GM18502 (cell line): ENCODE data around the gene PRKD1.

Experiments used
- ATAC-seq: cut with Tn5 transposase; IDR thresholded peaks from one replicate; pipeline ENCODE4 v1.9.1; 2021; ENCODE audit warnings: mild to moderate bottlenecking; ENCODE audit not compliant: unreplicated experiment, poor library complexity

Gene PRKD1

GRCh38 chr14:29637411-29637810 is 290.2 kb downstream of the PRKD1 start:
- no peak for ATAC-seq

DNA sequence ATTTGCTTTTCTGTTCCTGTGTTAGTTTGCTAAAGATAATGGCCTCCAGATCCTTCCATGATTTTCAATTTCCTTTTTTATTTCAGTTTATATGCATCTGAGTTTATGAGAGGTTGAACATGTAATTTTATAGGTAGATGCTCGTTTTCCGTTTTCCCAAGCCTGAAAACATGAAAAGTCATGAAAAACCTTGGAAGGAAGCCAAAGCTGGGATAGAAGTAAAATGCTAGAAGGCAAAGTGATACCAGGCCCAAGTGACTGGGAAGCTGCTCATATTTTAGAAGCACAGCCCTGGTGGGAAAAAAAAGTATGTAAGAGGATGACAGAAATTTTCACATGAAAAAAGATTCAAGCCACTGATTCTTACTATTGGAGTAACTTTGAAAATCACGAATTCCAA is 290.8 kb downstream of the PRKD1 start:
- ATAC-seq = no peak

DNA sequence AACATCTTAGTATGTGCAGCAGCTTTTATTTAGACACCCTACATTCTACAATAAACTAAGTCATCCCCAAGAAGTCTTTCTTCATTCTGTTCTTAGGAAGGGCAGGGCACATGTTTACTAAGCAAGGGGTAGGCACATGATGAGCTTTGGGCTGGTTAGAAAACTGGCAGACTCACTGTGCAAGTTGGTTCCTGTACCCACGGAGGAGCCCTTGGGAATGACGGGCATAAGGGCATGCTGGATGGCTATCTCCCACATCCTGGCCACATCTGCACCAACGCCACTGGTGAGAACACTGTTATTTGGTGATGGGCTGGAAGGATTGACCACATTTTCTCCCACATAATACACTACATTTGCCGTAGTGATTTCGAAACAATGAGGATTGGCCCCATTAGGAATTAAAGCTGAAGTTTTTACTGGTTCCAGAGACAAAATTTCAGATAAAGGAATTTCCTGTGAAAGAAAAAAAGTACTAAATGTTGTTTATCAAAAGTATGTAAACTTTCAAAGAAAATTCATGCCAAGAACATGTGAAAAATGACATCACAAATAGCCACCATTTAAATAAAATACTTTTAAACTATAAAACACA is 297.0 kb downstream of the PRKD1 start:
- no peak for ATAC-seq

- no peak for ATAC-seq
Measured at GRCh38 chr14:29629839-29630238, 297.8 kb downstream of the PRKD1 start.

DNA sequence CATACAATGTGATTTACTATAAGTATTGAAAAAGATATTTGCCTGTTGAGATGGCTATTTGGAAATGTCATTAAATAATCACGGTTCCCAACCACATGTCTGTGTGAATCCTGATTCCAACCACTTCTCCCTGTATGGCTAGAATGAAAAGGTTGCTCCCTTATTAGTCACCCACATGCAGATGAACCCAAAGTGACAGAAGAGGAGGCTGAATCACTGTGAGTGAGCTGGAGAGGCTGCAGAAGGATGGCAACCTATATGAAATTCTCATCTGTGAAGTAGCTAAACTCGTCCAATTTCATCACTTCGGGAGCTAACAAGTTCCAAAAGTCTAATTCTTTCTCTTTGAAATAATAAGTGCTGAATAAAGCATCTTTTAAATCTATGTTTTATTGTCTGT is 300.5 kb downstream of the PRKD1 start:
- ATAC-seq = no peak

GRCh38 chr14:29618323-29619067 is 309.2 kb downstream of the PRKD1 start:
- ATAC-seq = no peak

GRCh38 chr14:29616922-29617321 is 310.7 kb downstream of the PRKD1 start:
- ATAC-seq = no peak

GRCh38 chr14:29608861-29609260 is 318.8 kb downstream of the PRKD1 start:
- no peak for ATAC-seq

- ATAC-seq = no peak
Measured at GRCh38 chr14:29607169-29607568, 320.5 kb downstream of the PRKD1 start.

- no peak for ATAC-seq
Measured at GRCh38 chr14:29603696-29604095, 324.0 kb downstream of the PRKD1 start.

DNA sequence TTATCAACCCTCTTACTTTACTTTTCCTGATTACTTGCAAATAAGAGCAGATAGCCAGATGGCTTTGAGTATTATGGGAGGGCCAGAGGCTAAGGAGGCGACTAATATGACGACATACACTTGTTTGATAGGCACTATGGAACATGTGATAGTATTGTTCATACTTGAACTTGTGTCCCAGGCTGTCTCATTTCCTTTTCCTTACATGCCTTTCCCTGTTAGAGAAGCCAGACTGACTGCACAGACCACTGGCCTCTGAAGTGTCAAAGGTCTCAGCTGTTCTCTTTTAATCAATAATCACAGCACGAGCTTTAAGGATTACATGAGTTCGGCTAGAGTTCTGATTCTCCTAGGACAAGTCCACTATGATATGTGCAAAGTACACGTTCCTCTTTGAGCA is 326.0 kb downstream of the PRKD1 start:
- no peak for ATAC-seq

DNA sequence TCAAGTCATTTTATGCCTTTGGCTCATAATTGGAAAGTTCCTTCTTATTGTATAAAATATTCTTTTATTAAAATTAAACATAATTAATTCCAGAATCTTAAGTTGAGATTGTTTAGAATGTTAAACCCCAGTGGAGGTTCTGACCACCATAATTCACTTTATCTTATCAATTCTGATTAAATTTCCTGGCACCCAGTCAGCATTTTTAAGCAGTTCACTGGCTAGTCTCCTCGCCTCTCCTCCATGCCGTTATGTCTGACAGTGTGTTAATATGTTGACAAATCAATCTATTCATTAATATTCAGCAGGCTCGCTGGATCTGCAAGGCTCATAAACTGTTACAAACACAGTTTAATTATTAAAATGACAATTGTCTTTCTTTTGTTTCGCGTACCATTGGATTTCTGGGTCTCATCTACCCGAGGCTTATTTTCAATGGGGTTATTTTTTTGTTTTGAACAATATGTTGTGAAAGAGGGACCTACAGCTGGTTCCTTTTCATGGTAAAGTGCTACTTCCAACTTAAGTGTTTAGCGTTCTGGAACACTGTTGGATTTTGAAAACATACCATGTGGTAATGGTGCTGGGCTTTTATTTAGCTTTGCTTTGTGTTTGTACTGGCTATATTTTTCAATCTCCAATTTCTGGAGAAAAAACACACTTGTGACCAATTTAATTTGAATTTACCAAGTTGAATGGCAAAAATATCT is 339.7 kb downstream of the PRKD1 start:
- no peak for ATAC-seq

DNA sequence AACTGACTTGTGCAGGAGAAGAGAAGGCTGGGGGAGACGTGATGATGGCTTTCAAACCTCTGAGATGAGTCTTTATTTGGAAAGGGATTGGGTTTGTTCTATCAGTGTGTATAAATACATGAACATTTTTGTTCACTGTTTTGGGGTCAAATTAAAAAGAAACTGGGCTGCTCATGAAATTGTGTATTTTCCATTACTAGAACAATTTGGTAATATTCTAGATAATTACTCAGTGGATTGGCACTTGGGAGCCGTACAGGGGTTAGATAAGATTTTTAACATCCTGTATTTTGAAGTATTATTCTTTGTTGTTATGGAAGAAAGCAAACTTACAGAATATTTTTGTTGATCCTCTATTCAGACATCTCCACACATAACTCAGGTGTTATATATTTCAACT is 340.6 kb downstream of the PRKD1 start:
- no peak for ATAC-seq

GRCh38 chr14:29584992-29585391 is 342.7 kb downstream of the PRKD1 start:
- no peak for ATAC-seq

GRCh38 chr14:29580763-29581162 is 346.9 kb downstream of the PRKD1 start:
- no peak for ATAC-seq

DNA sequence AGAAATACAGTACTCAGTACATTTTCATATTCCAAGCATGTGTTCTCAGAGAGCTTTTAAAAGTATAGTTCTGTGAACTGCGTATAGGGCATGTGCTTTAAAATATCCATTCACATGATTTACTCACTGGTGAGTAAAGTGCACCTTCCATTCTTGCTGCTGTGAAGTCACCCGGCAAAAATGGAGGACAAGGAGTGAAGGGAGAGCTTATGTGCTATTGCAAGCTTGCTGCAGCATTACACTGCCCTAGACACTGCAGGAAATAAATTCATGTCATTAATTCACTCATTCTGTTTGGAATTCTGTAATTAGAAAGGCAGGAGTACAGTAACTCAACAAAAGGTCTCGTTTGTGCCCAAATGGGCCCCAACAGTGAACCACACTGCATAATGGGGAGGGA is 347.8 kb downstream of the PRKD1 start:
- ATAC-seq = no peak

DNA sequence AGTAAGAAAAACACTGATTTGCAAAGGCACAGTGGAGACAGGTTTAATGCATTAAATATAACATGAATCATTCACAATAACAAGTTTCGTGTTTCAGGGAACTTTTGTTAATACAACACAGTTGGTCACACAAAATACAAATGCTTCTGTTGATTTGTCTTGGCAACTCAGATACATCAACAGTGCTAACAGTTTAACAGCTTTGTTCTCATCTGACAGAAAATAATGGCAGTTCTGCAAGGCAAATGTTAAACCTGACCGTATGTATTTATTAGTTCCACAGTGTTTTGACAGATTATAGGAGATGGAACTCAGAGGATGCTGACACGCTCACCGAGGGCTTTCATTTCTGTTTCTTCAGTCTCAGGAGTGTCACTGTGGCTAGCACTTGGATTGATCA is 350.7 kb downstream of the PRKD1 start:
- ATAC-seq = no peak

DNA sequence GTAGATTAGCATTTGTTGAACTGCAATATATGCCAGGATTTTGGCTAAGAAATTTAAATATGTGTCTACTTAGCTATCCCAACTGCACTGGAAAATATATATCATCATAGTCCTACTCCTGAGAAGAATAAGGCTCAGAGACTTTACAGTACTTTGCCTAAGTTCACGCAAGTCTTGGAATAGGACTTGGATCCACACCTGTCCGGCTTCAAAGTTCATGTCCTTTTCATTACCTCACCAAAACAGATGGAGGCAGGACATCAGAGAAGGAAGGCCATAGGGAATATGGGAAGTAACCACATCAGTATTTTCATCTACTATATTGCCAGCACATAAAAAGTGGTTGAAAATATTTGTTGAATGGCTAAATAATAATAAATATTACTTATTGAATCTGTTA is 358.5 kb downstream of the PRKD1 start:
- no peak for ATAC-seq

DNA sequence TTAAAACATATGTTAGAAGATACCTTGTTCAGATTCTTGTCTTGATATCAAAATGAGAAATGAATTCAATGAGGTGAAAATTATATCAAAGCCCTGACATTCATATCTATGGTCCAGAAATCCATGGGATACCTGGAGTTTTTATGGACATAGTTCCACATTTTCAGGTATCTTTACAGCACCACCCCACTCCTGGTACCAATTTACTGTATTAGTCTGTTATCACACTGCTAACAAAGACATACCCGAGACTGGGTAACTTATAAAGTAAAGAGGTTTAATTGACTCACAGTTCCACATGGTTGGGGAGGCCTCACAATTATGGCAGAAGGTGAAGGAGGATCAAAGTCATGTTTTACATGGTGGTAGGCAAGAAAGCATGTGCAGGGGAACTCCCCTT is 361.5 kb downstream of the PRKD1 start:
- ATAC-seq = no peak

GRCh38 chr14:29558516-29558915 is 369.1 kb downstream of the PRKD1 start:
- no peak for ATAC-seq

- ATAC-seq = no peak
Measured at GRCh38 chr14:29554335-29554734, 373.3 kb downstream of the PRKD1 start.

- no peak for ATAC-seq
Measured at GRCh38 chr14:29553427-29553826, 374.2 kb downstream of the PRKD1 start.
